Chondrocyte (in vitro differentiated cells): ENCODE data around the gene CNOT4. TPM values are rescaled to one million over a fixed set of nuclear protein-coding genes. Genes with fewer than 3 reads are reported as not detected.
"Not testable (repeated sequence)": the region's sequence is repeated elsewhere in the genome, so short reads cannot be mapped to it uniquely, and the experiment has no call there.

ENCODE experiments used
- DNase-seq: peaks from one replicate; pipeline ENCODE4 v3.0.0; 2021; ENCODE audit warnings: mixed read lengths, low spot score
- H3K27ac Mint-ChIP-seq: one replicate; pipeline ENCODE4 v1.8.0; 2021; ENCODE audit warnings: mild to moderate bottlenecking, moderate library complexity, mixed read lengths; ENCODE audit not compliant: unreplicated experiment
- H3K27me3 Mint-ChIP-seq: 2 replicates; pipeline ENCODE4 v1.8.0; 2021; ENCODE audit warnings: low read depth, mixed read lengths
- H3K36me3 Mint-ChIP-seq: 2 replicates; pipeline ENCODE4 v1.8.0; 2021; ENCODE audit warnings: low read depth, mixed read lengths
- H3K4me1 Mint-ChIP-seq: 2 replicates; pipeline ENCODE4 v1.8.0; 2021; ENCODE audit warnings: low read depth, mild to moderate bottlenecking, mixed read lengths
- H3K4me3 Mint-ChIP-seq: one replicate; pipeline ENCODE4 v1.8.0; 2021; ENCODE audit warnings: mild to moderate bottlenecking, moderate library complexity, mixed read lengths; ENCODE audit not compliant: unreplicated experiment
- H3K9me3 Mint-ChIP-seq: 2 replicates; pipeline ENCODE4 v1.8.0; 2021; ENCODE audit warnings: low read depth, mixed read lengths
- total RNA-seq: library from RNA; stranded (reverse); gene quantifications from 3 replicates; pipeline ENCODE4 v1.2.1, GENCODE V29; 2021
- TF ChIP-seq, protein P1 (sequence below): fragments of 200-600 bp; sonication (generic); IDR thresholded peaks from 2 replicates; pipeline ENCODE4 v1.5.0; 2021; ENCODE audit warnings: antibody characterized with exemption, mild to moderate bottlenecking, moderate library complexity

The CNOT4 gene
- total RNA-seq, 1 donor from 2014 or later, result 17.8 TPM

DNA sequence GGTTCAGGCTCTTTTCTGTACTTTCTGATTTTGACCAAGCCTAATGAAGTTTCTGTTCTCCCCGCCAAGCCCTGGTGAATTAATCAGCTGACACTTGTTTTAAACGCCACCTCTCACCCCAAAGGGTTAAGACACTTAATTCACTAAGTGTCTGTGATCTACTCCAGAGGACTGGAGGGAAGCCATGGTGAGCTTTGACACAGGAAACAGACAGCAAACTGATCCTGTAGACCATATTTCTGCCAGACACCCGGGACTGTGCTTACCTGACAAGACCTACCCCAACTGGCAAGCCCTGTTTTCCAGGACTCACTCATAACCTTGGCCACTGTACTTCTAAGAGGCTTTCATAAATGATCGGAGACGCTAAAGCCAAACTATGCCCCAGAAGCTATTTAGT lies 150.3 kb downstream of the CNOT4 start:
- Mint-ChIP-seq H3K27ac (no peak overlapping the region), H3K4me3 (no peak overlapping the region), H3K27me3 (no peaks in the 10 kb centered on the region), H3K36me3 (peaks cover 21% of the 10 kb centered on the region), H3K4me1 (no peaks in the 10 kb centered on the region), H3K9me3 (no peaks in the 10 kb centered on the region)
- TF ChIP-seq, protein P1, sequence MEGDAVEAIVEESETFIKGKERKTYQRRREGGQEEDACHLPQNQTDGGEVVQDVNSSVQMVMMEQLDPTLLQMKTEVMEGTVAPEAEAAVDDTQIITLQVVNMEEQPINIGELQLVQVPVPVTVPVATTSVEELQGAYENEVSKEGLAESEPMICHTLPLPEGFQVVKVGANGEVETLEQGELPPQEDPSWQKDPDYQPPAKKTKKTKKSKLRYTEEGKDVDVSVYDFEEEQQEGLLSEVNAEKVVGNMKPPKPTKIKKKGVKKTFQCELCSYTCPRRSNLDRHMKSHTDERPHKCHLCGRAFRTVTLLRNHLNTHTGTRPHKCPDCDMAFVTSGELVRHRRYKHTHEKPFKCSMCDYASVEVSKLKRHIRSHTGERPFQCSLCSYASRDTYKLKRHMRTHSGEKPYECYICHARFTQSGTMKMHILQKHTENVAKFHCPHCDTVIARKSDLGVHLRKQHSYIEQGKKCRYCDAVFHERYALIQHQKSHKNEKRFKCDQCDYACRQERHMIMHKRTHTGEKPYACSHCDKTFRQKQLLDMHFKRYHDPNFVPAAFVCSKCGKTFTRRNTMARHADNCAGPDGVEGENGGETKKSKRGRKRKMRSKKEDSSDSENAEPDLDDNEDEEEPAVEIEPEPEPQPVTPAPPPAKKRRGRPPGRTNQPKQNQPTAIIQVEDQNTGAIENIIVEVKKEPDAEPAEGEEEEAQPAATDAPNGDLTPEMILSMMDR, result no peak
- DNase-seq, result no peak

DNA sequence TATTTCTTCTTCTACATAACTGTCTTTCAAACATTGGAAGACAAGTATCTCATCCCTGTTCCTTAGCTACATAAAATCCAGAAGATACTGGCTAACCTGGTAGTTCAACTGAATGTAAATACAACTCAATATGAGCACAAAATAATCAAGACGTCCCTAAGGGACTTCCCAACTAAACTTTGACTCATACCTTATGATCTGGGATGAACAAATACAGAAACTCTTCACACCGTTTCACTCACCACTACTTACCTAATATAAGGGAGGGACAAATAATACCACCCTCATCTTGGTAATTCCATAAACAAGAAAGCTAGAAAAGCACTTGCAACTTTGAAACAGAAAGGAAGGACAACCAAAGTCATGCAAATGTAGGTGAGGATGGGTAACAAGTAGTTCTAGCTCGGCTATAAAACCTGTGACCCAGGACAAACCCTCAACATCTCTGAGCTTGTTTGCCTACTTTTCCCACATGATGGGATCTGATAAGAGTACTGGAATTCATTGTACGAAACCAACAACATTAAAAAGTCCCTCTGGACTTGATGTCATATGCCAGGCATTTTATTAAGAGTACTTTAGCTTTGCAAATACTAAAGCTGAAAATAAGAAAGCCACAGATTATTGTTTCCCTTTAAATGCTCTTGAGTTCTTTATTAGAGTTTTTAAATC lies 154.4 kb downstream of the CNOT4 start:
- H3K27me3 Mint-ChIP-seq, result no peaks in the 10 kb centered on the region
- H3K36me3 Mint-ChIP-seq, result no peaks in the 10 kb centered on the region
- H3K27ac Mint-ChIP-seq, result no peak overlapping the region
- no peaks in the 10 kb centered on the region for H3K9me3 Mint-ChIP-seq
- TF ChIP-seq, protein P1, result no peak
- no peaks in the 10 kb centered on the region for H3K4me1 Mint-ChIP-seq
- DNase-seq, result no peak
- H3K4me3 Mint-ChIP-seq, result no peak overlapping the region

DNA sequence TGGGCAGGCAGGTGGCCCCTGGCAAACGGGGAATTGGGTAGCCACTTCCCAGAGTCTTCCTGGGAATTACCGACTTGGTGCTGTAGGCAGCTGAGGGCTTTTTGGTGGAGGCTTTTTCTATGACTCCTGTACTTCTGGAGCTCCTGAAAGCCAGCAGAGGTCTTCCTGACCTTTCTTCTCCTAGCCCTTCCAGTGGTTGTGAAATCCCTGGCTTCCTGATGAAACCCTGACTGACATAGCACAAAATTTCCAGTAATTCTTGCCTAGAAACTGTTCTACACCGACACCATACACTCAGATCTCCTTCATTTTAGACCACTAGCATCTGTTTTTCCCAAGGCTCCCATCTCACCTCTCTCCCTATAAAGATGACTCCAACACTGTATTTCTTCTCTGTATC lies 156.1 kb downstream of the CNOT4 start:
- no peaks in the 10 kb centered on the region for H3K27me3 Mint-ChIP-seq
- H3K4me3 Mint-ChIP-seq, result no peak overlapping the region
- no peak for DNase-seq
- H3K36me3 Mint-ChIP-seq, result no peaks in the 10 kb centered on the region
- H3K4me1 Mint-ChIP-seq, result peaks cover 3% of the 10 kb centered on the region
- H3K9me3 Mint-ChIP-seq, result no peaks in the 10 kb centered on the region
- TF ChIP-seq, protein P1, result no peak
- no peak overlapping the region for H3K27ac Mint-ChIP-seq

DNA sequence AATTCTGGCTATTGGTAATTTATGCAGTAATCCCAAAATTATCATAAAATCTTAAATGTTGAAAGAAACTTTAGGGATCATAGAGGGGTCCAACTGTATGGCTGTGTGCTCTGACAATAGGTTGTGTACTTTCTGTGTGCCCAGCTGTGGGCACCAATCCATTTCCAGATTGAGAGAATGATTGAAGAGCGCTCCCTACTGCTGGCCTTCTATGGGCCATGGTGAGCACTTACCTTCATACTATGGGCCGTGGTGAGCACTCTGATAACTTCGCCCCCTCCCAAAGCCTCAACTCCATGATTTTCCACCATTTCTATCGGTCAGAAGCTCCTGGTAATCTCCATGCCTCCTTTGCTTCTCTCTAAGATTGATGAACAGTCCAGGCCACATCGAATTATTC lies 157.6 kb downstream of the CNOT4 start:
- no peaks in the 10 kb centered on the region for H3K27me3 Mint-ChIP-seq
- no peak overlapping the region for H3K27ac Mint-ChIP-seq
- TF ChIP-seq, protein P1, result no peak
- no peak for DNase-seq
- peaks cover 3% of the 10 kb centered on the region for H3K4me1 Mint-ChIP-seq
- no peaks in the 10 kb centered on the region for H3K36me3 Mint-ChIP-seq
- H3K4me3 Mint-ChIP-seq, result no peak overlapping the region
- no peaks in the 10 kb centered on the region for H3K9me3 Mint-ChIP-seq

DNA sequence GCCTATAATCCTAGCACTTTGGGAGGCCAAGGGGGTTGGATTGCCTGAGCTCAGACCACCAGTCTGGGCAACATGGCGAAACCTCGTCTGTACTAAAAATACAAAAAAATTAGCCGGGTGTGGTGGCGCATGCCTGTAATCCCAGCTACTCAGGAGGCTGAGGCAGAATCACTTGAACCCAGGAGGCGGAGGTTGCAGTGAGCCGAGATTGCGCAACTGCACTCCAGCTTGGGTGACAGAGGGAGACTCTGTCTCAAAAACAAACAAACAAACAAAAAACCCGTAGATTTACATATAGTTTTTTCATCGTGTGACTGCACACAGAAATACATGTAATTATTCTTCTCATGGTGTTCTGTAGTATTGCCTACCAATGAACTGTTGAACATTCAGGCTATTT lies 158.8 kb downstream of the CNOT4 start:
- H3K36me3 Mint-ChIP-seq, H3K27me3 Mint-ChIP-seq, H3K4me1 Mint-ChIP-seq, H3K27ac Mint-ChIP-seq, DNase-seq, H3K4me3 Mint-ChIP-seq, H3K9me3 Mint-ChIP-seq: not testable (repeated sequence)

DNA sequence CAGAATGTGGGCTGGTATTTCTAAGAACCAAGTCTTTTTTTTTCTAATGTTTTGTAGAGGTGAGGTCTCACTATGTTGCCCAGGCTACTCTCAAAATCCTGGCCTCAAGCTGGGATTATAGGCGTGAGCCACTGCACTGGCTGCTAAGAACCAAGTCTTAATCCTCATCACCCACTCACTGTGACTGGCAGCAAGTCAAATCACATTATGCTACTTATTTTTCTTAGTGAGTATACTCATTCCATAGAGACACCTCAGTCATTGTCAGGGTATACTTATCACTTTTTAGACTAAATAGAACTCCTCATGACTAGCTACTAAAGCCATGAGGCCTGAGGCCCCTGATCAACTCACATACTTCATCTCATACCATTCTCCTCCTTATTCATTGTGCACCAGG lies 160.2 kb downstream of the CNOT4 start:
- TF ChIP-seq, protein P1, result no peak
- Mint-ChIP-seq H3K36me3 (no peaks in the 10 kb centered on the region), H3K27me3 (peaks cover under 1% of the 10 kb centered on the region), H3K4me3 (no peak overlapping the region), H3K4me1 (peaks cover 3% of the 10 kb centered on the region), H3K9me3 (no peaks in the 10 kb centered on the region), H3K27ac (no peak overlapping the region)
- no peak for DNase-seq
